OCI-LY1 (cell line): ENCODE measurements around the gene CAMTA1.

ENCODE experiments used
- CTCF ChIP-seq: fragments of 200-600 bp; sonication (generic), shearing (Covaris generic); IDR thresholded peaks from 2 replicates; pipeline ENCODE4 v1.5.1; 2017; ENCODE audit warnings: mild to moderate bottlenecking, antibody characterized with exemption, low read length, moderate library complexity, mixed read lengths
- EZH2 ChIP-seq: fragments of 200-600 bp; sonication (generic), shearing (Covaris generic); IDR thresholded peaks from 2 replicates; pipeline ENCODE4 v1.8.0; 2017; ENCODE audit warnings: borderline replicate concordance, mixed run types, mild to moderate bottlenecking, antibody characterized with exemption, low read length, moderate library complexity, mixed read lengths

- TF ChIP-seq EZH2 (no peak), CTCF (no peak)
Observed at GRCh38 chr1:7389201-7389905, 604.1 kb downstream of the CAMTA1 start.
